ENCODE results near the gene FAM131C. TPM values are rescaled to one million over a fixed set of nuclear protein-coding genes. Genes with fewer than 3 reads are reported as not detected.
"Not testable (repeated sequence)": the region's sequence is repeated elsewhere in the genome, so short reads cannot be mapped to it uniquely, and the experiment has no call there.

FAM131C gene
- polyA plus RNA-seq, 3 donors: not detected

DNA sequence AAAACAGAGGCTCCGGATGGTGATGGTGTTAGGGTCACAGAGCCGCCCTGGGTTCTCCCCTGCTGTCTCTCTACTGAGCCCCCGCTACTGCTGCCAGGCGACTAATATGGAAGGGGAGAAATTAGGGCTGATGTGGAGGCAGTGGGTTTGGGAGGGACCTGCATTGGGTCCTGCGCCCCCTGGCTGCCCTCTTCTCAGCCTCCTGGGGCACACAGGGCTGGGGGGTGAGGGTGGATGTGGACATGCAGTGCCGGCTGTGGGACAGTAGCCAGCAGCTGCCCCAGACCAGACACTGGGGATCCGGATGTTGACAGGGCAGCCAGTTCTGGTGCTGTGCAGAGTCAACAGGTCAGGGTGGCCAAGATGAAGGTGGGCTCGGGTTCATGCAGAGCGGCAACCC lies 31.4 kb downstream of the FAM131C start:
- no peak overlapping the region for H3K4me3 ChIP-seq (replicated peaks in 1 of 3; ENCODE audit: low read depth in 2 of 3, low read length in 3 of 3)
- DNase-seq: no peak
- H3K36me3 ChIP-seq (replicated peaks in 1 of 2; ENCODE audit: control insufficient read depth in 1 of 2, insufficient read depth in 2 of 2, low read length in 2 of 2): no peaks in the 10 kb centered on the region
- 97% methylated on average over 4 of the region's 9 CpGs for WGBS (ENCODE audit: insufficient coverage)
- H3K79me2 ChIP-seq (ENCODE audit: insufficient read depth, low read length): no peaks in the 10 kb centered on the region
- H3K9ac ChIP-seq (ENCODE audit: insufficient read depth, low read length, poor library complexity, severe bottlenecking): no peak overlapping the region
- H3K9me3 ChIP-seq (replicated peaks in 1 of 2; ENCODE audit: control insufficient read depth in 1 of 2, insufficient read depth in 1 of 2, low read length in 2 of 2): no peaks in the 10 kb centered on the region
- no peak overlapping the region for H3K4me3 Mint-ChIP-seq
- peaks cover 4 to 11% (median 10%) of the 10 kb centered on the region in 3 donors for H3K27me3 Mint-ChIP-seq (ENCODE audit: low read depth in 3 of 3)
- TF ChIP-seq, protein P1, sequence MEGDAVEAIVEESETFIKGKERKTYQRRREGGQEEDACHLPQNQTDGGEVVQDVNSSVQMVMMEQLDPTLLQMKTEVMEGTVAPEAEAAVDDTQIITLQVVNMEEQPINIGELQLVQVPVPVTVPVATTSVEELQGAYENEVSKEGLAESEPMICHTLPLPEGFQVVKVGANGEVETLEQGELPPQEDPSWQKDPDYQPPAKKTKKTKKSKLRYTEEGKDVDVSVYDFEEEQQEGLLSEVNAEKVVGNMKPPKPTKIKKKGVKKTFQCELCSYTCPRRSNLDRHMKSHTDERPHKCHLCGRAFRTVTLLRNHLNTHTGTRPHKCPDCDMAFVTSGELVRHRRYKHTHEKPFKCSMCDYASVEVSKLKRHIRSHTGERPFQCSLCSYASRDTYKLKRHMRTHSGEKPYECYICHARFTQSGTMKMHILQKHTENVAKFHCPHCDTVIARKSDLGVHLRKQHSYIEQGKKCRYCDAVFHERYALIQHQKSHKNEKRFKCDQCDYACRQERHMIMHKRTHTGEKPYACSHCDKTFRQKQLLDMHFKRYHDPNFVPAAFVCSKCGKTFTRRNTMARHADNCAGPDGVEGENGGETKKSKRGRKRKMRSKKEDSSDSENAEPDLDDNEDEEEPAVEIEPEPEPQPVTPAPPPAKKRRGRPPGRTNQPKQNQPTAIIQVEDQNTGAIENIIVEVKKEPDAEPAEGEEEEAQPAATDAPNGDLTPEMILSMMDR (IDR thresholded peaks at IDR 0.05): no peak
- intact Hi-C loops (cut with micrococcal nuclease): no loop called here
- no peaks in the 10 kb centered on the region for H4K20me1 ChIP-seq (ENCODE audit: insufficient read depth, low read length)
- no peaks in the 10 kb centered on the region for H3K27me3 ChIP-seq (ENCODE audit: control insufficient read depth in 2 of 2, insufficient read depth in 2 of 2, low read length in 2 of 2)
- no peak overlapping the region for H3K27ac Mint-ChIP-seq
- H3K36me3 Mint-ChIP-seq: no peaks in the 10 kb centered on the region
- H3K4me1 ChIP-seq (ENCODE audit: control insufficient read depth in 1 of 2, insufficient read depth in 2 of 2, low read length in 2 of 2): no peaks in the 10 kb centered on the region
- H3K4me1 Mint-ChIP-seq: no peaks in the 10 kb centered on the region
- H3K4me2 ChIP-seq (replicated peaks; ENCODE audit: extremely low read depth, low read length, poor library complexity, severe bottlenecking): no peak overlapping the region
- peaks cover 0 to 1% (median 0%) of the 10 kb centered on the region in 7 donors for H3K9me3 Mint-ChIP-seq
- no peak overlapping the region for H3K27ac ChIP-seq (ENCODE audit: low read depth in 1 of 2, low read length in 2 of 2)
- no peak overlapping the region for H2AFZ ChIP-seq (ENCODE audit: insufficient read depth, low read depth, low read length, poor library complexity, severe bottlenecking)

DNA sequence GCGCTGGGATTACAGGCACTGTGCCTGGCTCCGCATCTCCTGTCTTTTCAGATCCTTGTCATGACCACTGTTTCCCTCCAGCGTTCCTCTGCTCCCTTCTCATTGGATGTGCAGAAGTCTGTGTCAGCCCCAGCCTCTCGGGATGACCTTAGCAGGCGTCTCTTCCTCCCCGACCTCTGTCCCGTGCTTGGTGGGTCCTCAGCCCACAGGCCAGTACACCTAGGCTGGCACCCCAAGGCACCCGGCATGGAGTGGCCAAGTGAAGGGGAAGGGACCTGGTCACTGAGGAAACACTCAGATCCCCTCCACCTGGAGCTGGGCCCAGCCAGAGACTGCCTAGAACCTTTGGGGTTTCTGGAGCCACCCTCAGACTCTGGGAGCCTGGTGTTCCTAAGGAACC lies 32.3 kb downstream of the FAM131C start:
- Histone ChIP-seq H3K9ac (ENCODE audit: insufficient read depth, low read length, poor library complexity, severe bottlenecking) (no peak overlapping the region), H3K4me3 (replicated peaks in 1 of 3; ENCODE audit: low read depth in 2 of 3, low read length in 3 of 3) (no peak overlapping the region), H3K79me2 (ENCODE audit: insufficient read depth, low read length) (no peaks in the 10 kb centered on the region), H3K9me3 (replicated peaks in 1 of 2; ENCODE audit: control insufficient read depth in 1 of 2, insufficient read depth in 1 of 2, low read length in 2 of 2) (no peaks in the 10 kb centered on the region), H3K4me2 (replicated peaks; ENCODE audit: extremely low read depth, low read length, poor library complexity, severe bottlenecking) (no peak overlapping the region), H2AFZ (ENCODE audit: insufficient read depth, low read depth, low read length, poor library complexity, severe bottlenecking) (no peak overlapping the region), H3K4me1 (ENCODE audit: control insufficient read depth in 1 of 2, insufficient read depth in 2 of 2, low read length in 2 of 2) (no peaks in the 10 kb centered on the region), H3K27ac (ENCODE audit: low read depth in 1 of 2, low read length in 2 of 2) (no peak overlapping the region), H4K20me1 (ENCODE audit: insufficient read depth, low read length) (no peaks in the 10 kb centered on the region), H3K27me3 (ENCODE audit: control insufficient read depth in 2 of 2, insufficient read depth in 2 of 2, low read length in 2 of 2) (no peaks in the 10 kb centered on the region), H3K36me3 (replicated peaks in 1 of 2; ENCODE audit: control insufficient read depth in 1 of 2, insufficient read depth in 2 of 2, low read length in 2 of 2) (no peaks in the 10 kb centered on the region)
- intact Hi-C loops (cut with micrococcal nuclease): loop anchor here in 1 of 2 donors (2.0 kb wide), 1 partner anchor 22 kb away; no protein-coding TSS in a partner anchor
- TF ChIP-seq, protein P1 (IDR thresholded peaks at IDR 0.05): no peak
- H3K27ac Mint-ChIP-seq: no peak overlapping the region
- no peaks in the 10 kb centered on the region for H3K9me3 Mint-ChIP-seq
- WGBS (ENCODE audit: insufficient coverage): 75% methylated on average over 7 of the region's 8 CpGs
- no peaks in the 10 kb centered on the region for H3K36me3 Mint-ChIP-seq
- H3K27me3 Mint-ChIP-seq (ENCODE audit: low read depth in 3 of 3): peaks cover 4 to 13% (median 10%) of the 10 kb centered on the region in 3 donors
- no peak for DNase-seq
- no peaks in the 10 kb centered on the region for H3K4me1 Mint-ChIP-seq
- no peak overlapping the region for H3K4me3 Mint-ChIP-seq

DNA sequence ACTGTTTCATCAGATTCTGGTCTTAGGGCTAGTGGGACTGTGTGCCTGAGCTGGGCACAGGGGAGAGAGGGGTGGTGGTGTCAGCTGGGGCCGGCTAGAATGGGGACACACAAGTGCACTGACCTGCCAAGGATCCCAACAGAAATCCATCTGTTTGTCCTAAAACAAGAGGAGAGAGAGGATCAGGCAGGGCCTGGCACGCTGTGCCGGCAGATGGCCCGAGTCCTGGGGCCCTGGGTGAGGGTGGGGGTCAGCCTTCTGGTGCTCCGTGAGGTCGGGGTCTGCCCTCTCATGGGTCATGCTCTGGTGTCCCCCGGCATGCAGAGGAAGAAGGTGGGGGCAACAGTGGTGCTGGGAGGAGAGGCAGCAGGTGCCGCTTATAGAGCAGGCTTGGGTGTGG lies 33.6 kb downstream of the FAM131C start:
- not testable (repeated sequence) for H3K27ac Mint-ChIP-seq; DNase-seq; H3K79me2 ChIP-seq (ENCODE audit: insufficient read depth, low read length); H2AFZ ChIP-seq (ENCODE audit: insufficient read depth, low read depth, low read length, poor library complexity, severe bottlenecking); H3K9me3 Mint-ChIP-seq; H3K4me3 ChIP-seq (replicated peaks in 1 of 3; ENCODE audit: low read depth in 2 of 3, low read length in 3 of 3); H3K4me1 ChIP-seq (ENCODE audit: control insufficient read depth in 1 of 2, insufficient read depth in 2 of 2, low read length in 2 of 2); H3K4me1 Mint-ChIP-seq; H3K4me3 Mint-ChIP-seq; H3K27me3 ChIP-seq (ENCODE audit: control insufficient read depth in 2 of 2, insufficient read depth in 2 of 2, low read length in 2 of 2); H3K27ac ChIP-seq (ENCODE audit: low read depth in 1 of 2, low read length in 2 of 2); H3K9me3 ChIP-seq (replicated peaks in 1 of 2; ENCODE audit: control insufficient read depth in 1 of 2, insufficient read depth in 1 of 2, low read length in 2 of 2); H3K4me2 ChIP-seq (replicated peaks; ENCODE audit: extremely low read depth, low read length, poor library complexity, severe bottlenecking); H3K9ac ChIP-seq (ENCODE audit: insufficient read depth, low read length, poor library complexity, severe bottlenecking); H4K20me1 ChIP-seq (ENCODE audit: insufficient read depth, low read length); H3K36me3 ChIP-seq (replicated peaks in 1 of 2; ENCODE audit: control insufficient read depth in 1 of 2, insufficient read depth in 2 of 2, low read length in 2 of 2); H3K36me3 Mint-ChIP-seq
- intact Hi-C loops (cut with micrococcal nuclease): loop anchor here in 1 of 2 donors (2.0 kb wide), 1 partner anchor 23 kb away; no protein-coding TSS in a partner anchor
- 75% methylated on average over 3 of the region's 8 CpGs for WGBS (ENCODE audit: insufficient coverage)
- peaks cover 4 to 10% (median 10%) of the 10 kb centered on the region in 3 donors for H3K27me3 Mint-ChIP-seq (ENCODE audit: low read depth in 3 of 3)

Data from CD14-positive monocyte (primary cell).